HepG2 (cell line): ENCODE measurements around the gene NFE2. TPM values are rescaled to one million over a fixed set of nuclear protein-coding genes. Genes with fewer than 3 reads are reported as not detected.
A peak's percentile ranks its signal among the peaks of the same experiment; 100 is the strongest.

Experiments
- KDM5B ChIP-seq: sonication (generic); formaldehyde crosslinking; IDR thresholded peaks from 2 replicates; pipeline ENCODE4 v1.4.0; 2020; ENCODE audit warnings: missing genetic modification reagents, mild to moderate bottlenecking, borderline replicate concordance
- MED8 ChIP-seq: sonication (generic); formaldehyde crosslinking; IDR thresholded peaks from 2 replicates; pipeline ENCODE4 v1.8.1; 2023; ENCODE audit warnings: mild to moderate bottlenecking, missing genetic modification reagents; ENCODE audit not compliant: insufficient replicate concordance
- microRNA counts: library from miRNA; unstranded; fragments of <30 nt; microRNA quantifications from one replicate; lab custom pipeline; 2015
- microRNA-seq: library from miRNA; unstranded; fragments of <30 nt; microRNA quantifications from one replicate; pipeline ENCODE4, GENCODE V29; 2020
- polyA plus RNA-seq, 8 experiments: library from polyadenylated mRNA; depleted of rRNA in 3 of 8; stranded (reverse) in 7 of 8; unstranded in 1 of 8; fragments of >200 nt; fragmentation: Illumina TruSeq in 4 of 8; extraction: Trizol in 4 of 8; gene quantifications; 2 replicates each; pipeline versions ENCODE4 v1.2.1 to v1.2.3, GENCODE V29; 2011 to 2016; ENCODE audit warnings: low read depth in 4 of 8, missing spikeins in 1 of 8, mixed read lengths in 1 of 8; ENCODE audit not compliant: insufficient read depth in 1 of 8
- small RNA-seq, 3 experiments: library from RNA; depleted of rRNA; stranded (forward); fragments of <200 nt; gene quantifications; one replicate each; pipeline ENCODE3, GENCODE V24; 2012; ENCODE audit warnings: low read depth in 2 of 3, low replicate concordance in 1 of 3; ENCODE audit not compliant: insufficient read length in 3 of 3, insufficient read depth in 2 of 3
- total RNA-seq, 5 experiments: library from RNA; depleted of rRNA; stranded (reverse); fragments of >200 nt; fragmentation: Illumina TruSeq; extraction: Trizol; gene quantifications; 2 replicates each; pipeline ENCODE4 v1.2.3, GENCODE V29; 2016; ENCODE audit warnings: low read depth in 1 of 5
- TF ChIP-seq, protein P1 (sequence below): sonication (generic); formaldehyde crosslinking; IDR thresholded peaks from 2 replicates; pipeline ENCODE4 v1.4.0; 2020; ENCODE audit warnings: missing genetic modification reagents

NFE2 gene
- total and polyA plus RNA-seq, 2 of the 13 experiments (the other 11 are each of a cell fraction or from before 2014, with no cell fraction given): 4.5 to 7.8 TPM

DNA sequence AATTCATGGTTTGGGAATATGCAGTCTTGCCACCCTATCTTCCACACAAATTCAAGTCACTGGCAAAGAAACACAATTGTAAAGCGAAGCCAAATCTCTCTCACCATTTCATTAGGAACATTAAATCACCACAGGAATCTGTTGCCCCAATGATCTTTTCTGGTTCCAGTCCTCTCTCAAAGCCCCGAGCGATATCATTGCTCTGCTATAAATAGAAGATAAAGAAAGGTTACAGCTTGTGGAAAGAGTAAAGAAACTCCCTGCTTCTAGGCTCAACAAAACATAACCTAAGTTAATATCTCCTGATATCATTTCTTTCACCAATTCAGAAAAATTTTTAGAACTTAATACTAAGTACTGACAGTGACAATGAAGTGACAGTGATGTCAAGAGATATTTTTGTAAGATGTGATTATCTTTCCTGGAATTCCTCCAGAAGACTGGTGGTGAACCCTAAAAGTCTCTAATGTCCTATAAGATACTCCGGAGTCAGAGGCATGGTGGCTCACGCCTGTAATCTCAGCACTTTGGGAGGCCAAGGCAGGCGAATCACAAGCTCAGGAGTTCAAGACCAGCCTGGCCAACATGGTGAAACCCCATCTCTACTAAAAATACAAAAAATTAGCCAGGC lies 54.7 kb downstream of the NFE2 start (continued):
- TF ChIP-seq, protein P1, sequence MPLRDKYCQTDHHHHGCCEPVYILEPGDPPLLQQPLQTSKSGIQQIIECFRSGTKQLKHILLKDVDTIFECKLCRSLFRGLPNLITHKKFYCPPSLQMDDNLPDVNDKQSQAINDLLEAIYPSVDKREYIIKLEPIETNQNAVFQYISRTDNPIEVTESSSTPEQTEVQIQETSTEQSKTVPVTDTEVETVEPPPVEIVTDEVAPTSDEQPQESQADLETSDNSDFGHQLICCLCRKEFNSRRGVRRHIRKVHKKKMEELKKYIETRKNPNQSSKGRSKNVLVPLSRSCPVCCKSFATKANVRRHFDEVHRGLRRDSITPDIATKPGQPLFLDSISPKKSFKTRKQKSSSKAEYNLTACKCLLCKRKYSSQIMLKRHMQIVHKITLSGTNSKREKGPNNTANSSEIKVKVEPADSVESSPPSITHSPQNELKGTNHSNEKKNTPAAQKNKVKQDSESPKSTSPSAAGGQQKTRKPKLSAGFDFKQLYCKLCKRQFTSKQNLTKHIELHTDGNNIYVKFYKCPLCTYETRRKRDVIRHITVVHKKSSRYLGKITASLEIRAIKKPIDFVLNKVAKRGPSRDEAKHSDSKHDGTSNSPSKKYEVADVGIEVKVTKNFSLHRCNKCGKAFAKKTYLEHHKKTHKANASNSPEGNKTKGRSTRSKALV: no peak
- no peak for TF ChIP-seq KDM5B (CRISPR knock-in tag)
- TF ChIP-seq MED8 (CRISPR knock-in tag): no peak

MicroRNAs within 50 kb of the gene (microRNA counts, 767-probe panel; counts per million panel counts)
- microRNA hsa-miR-148b-3p (lab: Ali Mortazavi, UCI): not detected

Small RNA genes within 50 kb of the gene (microRNA-seq; reads per million reads assigned to microRNA genes)
- 268 reads per million, percentile 80 among the genes with 10 or more reads in this experiment for gene MIR148B

Small RNA genes within 50 kb of the gene (small RNA-seq; reads per million reads assigned to genes)
- gene MIR148B: 12.8 to 4,787 (median 1,770) reads per million in 3 experiments
- gene RN7SL390P: 0 reads per million in 3 experiments
- gene RN7SL744P: 0 reads per million in 3 experiments
- 0 reads per million in 3 experiments for gene RNU6-950P

Other genes with a start within 250 kb of the NFE2 start
- gene HOXC4, start 247.2 kb downstream of the NFE2 start, total RNA-seq (2016; rRNA removed; fragmentation: Illumina TruSeq; extraction: Trizol): not detected in 2 replicates
- not detected in 2 replicates for gene HOXC4, start 247.2 kb downstream of the NFE2 start, polyA plus RNA-seq (2011; rRNA removed)
- 35.6 and 36.9 TPM in 2 replicates for gene SMUG1, start 112.0 kb downstream of the NFE2 start, total RNA-seq (2016; rRNA removed; fragmentation: Illumina TruSeq; extraction: Trizol)
- 31.9 and 36.1 TPM in 2 replicates for gene SMUG1, start 112.0 kb downstream of the NFE2 start, polyA plus RNA-seq (2011; rRNA removed)
- gene CBX5, start 20.9 kb downstream of the NFE2 start, total RNA-seq (2016; rRNA removed; fragmentation: Illumina TruSeq; extraction: Trizol): 22.2 and 45.4 TPM in 2 replicates
- gene CBX5, start 20.9 kb downstream of the NFE2 start, polyA plus RNA-seq (2011; rRNA removed): 10.5 and 16.0 TPM in 2 replicates
- 1,820 and 2,673 TPM in 2 replicates for gene HNRNPA1, start 20.3 kb downstream of the NFE2 start, total RNA-seq (2016; rRNA removed; fragmentation: Illumina TruSeq; extraction: Trizol)
- 480 and 535 TPM in 2 replicates for gene HNRNPA1, start 20.3 kb downstream of the NFE2 start, polyA plus RNA-seq (2011; rRNA removed)
- 125 and 201 TPM in 2 replicates for gene COPZ1, start 24.1 kb upstream of the NFE2 start, total RNA-seq (2016; rRNA removed; fragmentation: Illumina TruSeq; extraction: Trizol)
- gene COPZ1, start 24.1 kb upstream of the NFE2 start, polyA plus RNA-seq (2011; rRNA removed): 134 and 184 TPM in 2 replicates
- not detected in 2 replicates for gene GPR84, start 63.5 kb upstream of the NFE2 start, total RNA-seq (2016; rRNA removed; fragmentation: Illumina TruSeq; extraction: Trizol)
- gene GPR84, start 63.5 kb upstream of the NFE2 start, polyA plus RNA-seq (2011; rRNA removed): not detected in 2 replicates
- 0.44 and 0.49 TPM in 2 replicates for gene ZNF385A, start 83.7 kb upstream of the NFE2 start, total RNA-seq (2016; rRNA removed; fragmentation: Illumina TruSeq; extraction: Trizol)
- gene ZNF385A, start 83.7 kb upstream of the NFE2 start, polyA plus RNA-seq (2011; rRNA removed): 0.31 and 0.67 TPM in 2 replicates
- 0.20 and 0.28 TPM in 2 replicates for gene ITGA5, start 118.3 kb upstream of the NFE2 start, total RNA-seq (2016; rRNA removed; fragmentation: Illumina TruSeq; extraction: Trizol)
- 0.40 and 0.52 TPM in 2 replicates for gene ITGA5, start 118.3 kb upstream of the NFE2 start, polyA plus RNA-seq (2011; rRNA removed)
- gene GTSF1, start 172.6 kb upstream of the NFE2 start, total RNA-seq (2016; rRNA removed; fragmentation: Illumina TruSeq; extraction: Trizol): not detected in 2 replicates
- gene GTSF1, start 172.6 kb upstream of the NFE2 start, polyA plus RNA-seq (2011; rRNA removed): not detected in 2 replicates
- not detected in 2 replicates for gene NCKAP1L, start 196.7 kb upstream of the NFE2 start, total RNA-seq (2016; rRNA removed; fragmentation: Illumina TruSeq; extraction: Trizol)
- not detected in 2 replicates for gene NCKAP1L, start 196.7 kb upstream of the NFE2 start, polyA plus RNA-seq (2011; rRNA removed)
- not detected in 2 replicates for gene PDE1B, start 248.6 kb upstream of the NFE2 start, total RNA-seq (2016; rRNA removed; fragmentation: Illumina TruSeq; extraction: Trizol)
- gene PDE1B, start 248.6 kb upstream of the NFE2 start, polyA plus RNA-seq (2011; rRNA removed): not detected in 2 replicates